22Rv1 (cell line): ENCODE measurements around the gene PLA2G6.

Source experiments
- H3K27ac ChIP-seq: fragments of 450-650 bp; 2 replicates; pipeline ENCODE4 v1.5.1; 2017
- ZFX ChIP-seq: fragments of 450-650 bp; IDR thresholded peaks from 2 replicates; pipeline ENCODE4 v1.6.1; 2017; ENCODE audit warnings: antibody characterized with exemption, borderline replicate concordance
- TF ChIP-seq, protein P1 (sequence below): fragments of 450-650 bp; IDR thresholded peaks from 2 replicates; pipeline ENCODE4 v1.5.1; 2017; ENCODE audit warnings: mild to moderate bottlenecking

Gene PLA2G6

GRCh38 chr22:38073150-38074130 lies 108.2 kb downstream of the PLA2G6 start:
- no peak overlapping the region for H3K27ac ChIP-seq
- TF ChIP-seq, protein P1, sequence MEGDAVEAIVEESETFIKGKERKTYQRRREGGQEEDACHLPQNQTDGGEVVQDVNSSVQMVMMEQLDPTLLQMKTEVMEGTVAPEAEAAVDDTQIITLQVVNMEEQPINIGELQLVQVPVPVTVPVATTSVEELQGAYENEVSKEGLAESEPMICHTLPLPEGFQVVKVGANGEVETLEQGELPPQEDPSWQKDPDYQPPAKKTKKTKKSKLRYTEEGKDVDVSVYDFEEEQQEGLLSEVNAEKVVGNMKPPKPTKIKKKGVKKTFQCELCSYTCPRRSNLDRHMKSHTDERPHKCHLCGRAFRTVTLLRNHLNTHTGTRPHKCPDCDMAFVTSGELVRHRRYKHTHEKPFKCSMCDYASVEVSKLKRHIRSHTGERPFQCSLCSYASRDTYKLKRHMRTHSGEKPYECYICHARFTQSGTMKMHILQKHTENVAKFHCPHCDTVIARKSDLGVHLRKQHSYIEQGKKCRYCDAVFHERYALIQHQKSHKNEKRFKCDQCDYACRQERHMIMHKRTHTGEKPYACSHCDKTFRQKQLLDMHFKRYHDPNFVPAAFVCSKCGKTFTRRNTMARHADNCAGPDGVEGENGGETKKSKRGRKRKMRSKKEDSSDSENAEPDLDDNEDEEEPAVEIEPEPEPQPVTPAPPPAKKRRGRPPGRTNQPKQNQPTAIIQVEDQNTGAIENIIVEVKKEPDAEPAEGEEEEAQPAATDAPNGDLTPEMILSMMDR: no peak
- no peak for TF ChIP-seq ZFX

GRCh38 chr22:38072322-38073149 lies 109.1 kb downstream of the PLA2G6 start:
- TF ChIP-seq, protein P1: no peak
- no peak for TF ChIP-seq ZFX
- no peak overlapping the region for H3K27ac ChIP-seq

GRCh38 chr22:38071421-38072321 lies 110.0 kb downstream of the PLA2G6 start:
- TF ChIP-seq, protein P1: no peak
- no peak for TF ChIP-seq ZFX
- H3K27ac ChIP-seq: no peak overlapping the region

DNA sequence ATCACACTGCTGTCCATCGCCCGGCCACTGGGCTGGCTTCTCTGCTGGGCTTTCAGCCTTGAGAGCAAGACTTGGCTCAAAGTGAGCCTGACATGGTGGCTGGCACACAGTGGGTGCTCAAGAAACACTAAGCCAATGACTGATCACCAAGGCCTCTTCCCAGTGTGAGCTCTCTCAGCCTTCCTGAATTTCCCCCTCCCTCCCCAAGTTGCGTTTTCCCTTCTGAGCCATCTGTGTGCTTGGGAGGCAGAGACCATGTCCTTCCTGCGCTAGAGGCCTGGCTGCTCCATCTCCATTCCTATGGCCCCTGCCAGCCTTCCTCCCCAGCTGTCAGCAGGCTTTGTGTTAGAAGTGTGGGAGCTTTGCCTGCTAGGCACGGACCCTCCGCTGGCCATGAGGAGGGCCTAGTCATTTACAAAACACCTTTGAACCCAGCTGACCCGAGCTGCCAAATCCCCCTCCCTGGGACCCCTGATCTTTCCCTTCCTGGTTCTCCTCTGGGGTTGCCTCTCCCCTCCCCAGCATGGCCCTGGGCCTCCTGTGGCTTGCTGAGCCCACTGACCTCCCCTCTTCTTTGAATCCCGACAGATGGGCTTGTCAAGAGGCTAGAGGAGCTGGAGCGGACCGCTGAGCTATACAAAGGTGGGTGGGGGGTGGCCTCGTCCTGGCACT lies 111.2 kb downstream of the PLA2G6 start:
- TF ChIP-seq, protein P1: no peak
- no peak for TF ChIP-seq ZFX
- no peak overlapping the region for H3K27ac ChIP-seq

DNA sequence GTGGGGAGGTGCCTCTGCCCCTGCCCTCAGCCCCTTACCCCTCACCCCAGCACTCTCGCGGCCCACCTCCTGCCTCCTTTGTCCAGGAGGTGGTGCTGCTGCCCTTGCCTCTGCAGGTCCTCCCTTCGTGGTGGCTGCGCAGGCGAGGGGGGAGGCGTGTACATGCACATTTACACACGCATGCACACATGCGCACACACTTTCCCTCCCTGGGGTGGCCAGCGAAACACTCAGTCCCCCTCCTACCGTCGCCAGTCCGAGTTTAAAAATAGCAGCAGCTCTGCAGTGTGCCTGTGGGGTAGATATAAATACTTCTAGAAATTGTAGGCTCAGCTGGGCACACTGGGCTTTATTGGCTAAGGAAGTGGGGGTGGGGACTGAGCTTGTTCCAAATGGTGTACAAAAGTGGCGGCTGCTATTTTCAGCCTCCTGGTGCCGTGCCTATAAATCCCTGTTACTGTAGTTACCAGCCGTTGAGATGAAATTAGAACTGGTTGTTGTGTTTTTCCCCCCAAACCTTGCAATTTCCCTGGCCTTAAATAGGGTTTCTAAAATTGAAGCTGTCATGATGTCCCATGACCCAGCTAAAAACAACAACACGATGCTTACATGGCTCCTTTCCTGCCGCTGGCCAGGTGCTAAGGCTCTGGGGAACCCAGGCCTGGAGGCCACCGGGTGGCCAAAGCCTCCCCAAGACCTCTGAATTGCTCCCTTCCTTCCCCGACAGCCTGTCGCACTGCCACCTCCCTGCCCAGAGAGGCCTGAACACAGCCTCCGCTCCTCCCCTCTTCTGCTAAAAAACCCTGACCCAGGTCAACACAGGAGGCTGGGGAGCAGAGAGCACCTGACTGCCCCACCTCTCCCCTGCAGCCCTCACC lies 112.0 kb downstream of the PLA2G6 start:
- TF ChIP-seq ZFX: no peak
- H3K27ac ChIP-seq: no peak overlapping the region

DNA sequence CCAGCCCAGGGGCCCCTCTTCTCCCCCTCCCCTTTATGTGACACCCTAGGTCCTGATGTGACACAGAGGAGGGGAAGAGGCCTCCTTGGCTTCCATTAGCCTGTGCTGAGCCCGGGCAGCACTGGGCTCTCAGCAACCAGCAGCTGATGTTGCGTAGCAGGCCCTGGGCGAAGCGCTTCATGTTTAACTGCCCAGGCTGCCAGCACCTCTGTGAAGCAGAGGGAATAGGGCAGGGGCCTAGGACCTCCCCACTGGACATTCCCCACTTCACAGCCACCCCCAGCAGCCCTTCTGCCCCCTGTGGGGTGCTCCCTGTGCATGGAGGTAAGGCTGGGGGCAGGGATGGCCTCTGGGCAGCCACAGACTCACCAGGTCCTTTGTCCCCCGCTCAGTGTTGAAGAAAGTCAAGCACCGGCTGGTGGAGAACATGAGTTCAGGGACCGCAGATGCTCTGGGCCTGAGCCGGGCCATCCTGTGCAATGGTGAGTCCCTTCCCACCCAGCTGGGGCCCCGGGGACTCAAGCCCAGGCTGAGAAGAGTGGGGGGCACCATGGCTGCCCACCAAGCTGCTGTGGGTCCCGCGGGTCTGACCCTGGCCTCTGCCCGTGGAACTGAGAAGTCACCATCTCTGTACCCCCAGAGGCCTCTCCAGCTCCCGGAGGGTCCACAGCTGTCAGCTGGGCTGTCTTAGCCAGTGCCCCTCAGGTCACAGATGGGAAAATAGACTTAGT lies 112.8 kb downstream of the PLA2G6 start:
- TF ChIP-seq, protein P1: no peak
- TF ChIP-seq ZFX: no peak
- no peak overlapping the region for H3K27ac ChIP-seq
